Cardiac muscle cell (in vitro differentiated cells and primary cell): ENCODE measurements around the gene DEDD2. TPM values are rescaled to one million over a fixed set of nuclear protein-coding genes. Genes with fewer than 3 reads are reported as not detected.

Experiments used
- DNase-seq, 2 donors: peaks; one replicate each; pipeline versions ENCODE4 v3.0.0 to v3.0.0-alpha.2; 2010 to 2017; ENCODE audit warnings: low read depth in 1 of 2, low spot score in 1 of 2
- H3K27ac ChIP-seq: fragments of 200-600 bp; sonication (generic); 2 replicates; pipeline ENCODE4 v1.5.1; 2016
- H3K27me3 ChIP-seq: fragments of 200-600 bp; sonication (generic); 2 replicates; pipeline ENCODE4 v1.6.0; 2016; ENCODE audit warnings: control low read depth
- H3K36me3 ChIP-seq: fragments of 200-600 bp; sonication (generic); 2 replicates; pipeline ENCODE4 v1.5.1; 2016; ENCODE audit warnings: control low read depth
- H3K4me1 ChIP-seq: fragments of 200-600 bp; sonication (generic); 2 replicates; pipeline ENCODE4 v1.8.1; 2017; ENCODE audit warnings: low read depth, mild to moderate bottlenecking, mixed run types
- H3K4me3 ChIP-seq: fragments of 200-600 bp; sonication (generic); 2 replicates; pipeline ENCODE4 v1.5.1; 2016; ENCODE audit warnings: mild to moderate bottlenecking
- H3K9me3 ChIP-seq: fragments of 200-600 bp; sonication (generic); 2 replicates; pipeline ENCODE4 v1.5.1; 2017; ENCODE audit warnings: low read depth, mild to moderate bottlenecking, control low read depth
- polyA plus RNA-seq: library from polyadenylated mRNA; unstranded; fragments of >200 nt; fragmentation: Nextera tagmentation; extraction: Ambion mirVana; gene quantifications from 2 replicates; pipeline ENCODE4 v1.2.1, GENCODE V29; 2016
- total RNA-seq: library from RNA; depleted of rRNA; stranded (reverse); fragments of >200 nt; gene quantifications from 2 replicates; pipeline ENCODE4 v1.2.3, GENCODE V29; 2016
- TF ChIP-seq, protein P1 (sequence below): IDR thresholded peaks from 2 replicates; pipeline ENCODE4 v1.5.1; 2012; ENCODE audit warnings: low read depth, mild to moderate bottlenecking, low read length

Gene DEDD2
- total and polyA plus RNA-seq, 2 experiments from 2014 or later: 46.0 to 69.7 TPM

- TF ChIP-seq, protein P1, sequence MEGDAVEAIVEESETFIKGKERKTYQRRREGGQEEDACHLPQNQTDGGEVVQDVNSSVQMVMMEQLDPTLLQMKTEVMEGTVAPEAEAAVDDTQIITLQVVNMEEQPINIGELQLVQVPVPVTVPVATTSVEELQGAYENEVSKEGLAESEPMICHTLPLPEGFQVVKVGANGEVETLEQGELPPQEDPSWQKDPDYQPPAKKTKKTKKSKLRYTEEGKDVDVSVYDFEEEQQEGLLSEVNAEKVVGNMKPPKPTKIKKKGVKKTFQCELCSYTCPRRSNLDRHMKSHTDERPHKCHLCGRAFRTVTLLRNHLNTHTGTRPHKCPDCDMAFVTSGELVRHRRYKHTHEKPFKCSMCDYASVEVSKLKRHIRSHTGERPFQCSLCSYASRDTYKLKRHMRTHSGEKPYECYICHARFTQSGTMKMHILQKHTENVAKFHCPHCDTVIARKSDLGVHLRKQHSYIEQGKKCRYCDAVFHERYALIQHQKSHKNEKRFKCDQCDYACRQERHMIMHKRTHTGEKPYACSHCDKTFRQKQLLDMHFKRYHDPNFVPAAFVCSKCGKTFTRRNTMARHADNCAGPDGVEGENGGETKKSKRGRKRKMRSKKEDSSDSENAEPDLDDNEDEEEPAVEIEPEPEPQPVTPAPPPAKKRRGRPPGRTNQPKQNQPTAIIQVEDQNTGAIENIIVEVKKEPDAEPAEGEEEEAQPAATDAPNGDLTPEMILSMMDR: no peak
- Histone ChIP-seq H3K27ac (peak overlapping the region; percentile 87), H3K9me3 (no peaks in the 10 kb centered on the region), H3K4me3 (peak overlapping the region; percentile 60), H3K27me3 (no peaks in the 10 kb centered on the region), H3K36me3 (peaks cover 22% of the 10 kb centered on the region), H3K4me1 (peaks cover 2% of the 10 kb centered on the region)
- DNase-seq: peak; percentile 40 to 74
Measured at GRCh38 chr19:42216653-42217519, 591 bp downstream of the DEDD2 start.

GRCh38 chr19:42214810-42215485 is 2.5 kb downstream of the DEDD2 start:
- TF ChIP-seq, protein P1: no peak
- no peak overlapping the region for H3K4me3 ChIP-seq
- DNase-seq: no peak
- H3K4me1 ChIP-seq: no peaks in the 10 kb centered on the region
- H3K27me3 ChIP-seq: no peaks in the 10 kb centered on the region
- no peak overlapping the region for H3K27ac ChIP-seq
- no peaks in the 10 kb centered on the region for H3K9me3 ChIP-seq
- H3K36me3 ChIP-seq: peaks cover 31% of the 10 kb centered on the region

- no peaks in the 10 kb centered on the region for H3K4me1 ChIP-seq
- H3K36me3 ChIP-seq: peaks cover 44% of the 10 kb centered on the region
- no peaks in the 10 kb centered on the region for H3K9me3 ChIP-seq
- no peak for DNase-seq
- H3K27me3 ChIP-seq: no peaks in the 10 kb centered on the region
- no peak overlapping the region for H3K4me3 ChIP-seq
- no peak overlapping the region for H3K27ac ChIP-seq
- TF ChIP-seq, protein P1: no peak
Measured at GRCh38 chr19:42212886-42213285, 4.6 kb downstream of the DEDD2 start.

GRCh38 chr19:42208612-42209011 is 8.9 kb downstream of the DEDD2 start:
- Histone ChIP-seq H3K4me1 (no peaks in the 10 kb centered on the region), H3K27ac (no peak overlapping the region), H3K4me3 (no peak overlapping the region), H3K9me3 (no peaks in the 10 kb centered on the region), H3K36me3 (peaks cover 52% of the 10 kb centered on the region), H3K27me3 (no peaks in the 10 kb centered on the region)
- DNase-seq: no peak
- TF ChIP-seq, protein P1: no peak

- Histone ChIP-seq H3K36me3 (peaks cover 46% of the 10 kb centered on the region), H3K27me3 (no peaks in the 10 kb centered on the region), H3K27ac (no peak overlapping the region), H3K4me3 (no peak overlapping the region), H3K9me3 (no peaks in the 10 kb centered on the region), H3K4me1 (no peaks in the 10 kb centered on the region)
- TF ChIP-seq, protein P1: no peak
- DNase-seq: peak in 1 of 2 donors; percentile 72
Measured at GRCh38 chr19:42207767-42208271, 9.7 kb downstream of the DEDD2 start.
